GM12874 (cell line): ENCODE measurements around the gene BCL6.
A peak's percentile ranks its signal among the peaks of the same experiment; 100 is the strongest.

Source experiments
- TF ChIP-seq, protein P1 (sequence below): IDR thresholded peaks from 2 replicates; pipeline ENCODE4 v1.5.1; 2011; ENCODE audit warnings: low read depth, mild to moderate bottlenecking, control low read depth, low read length, moderate library complexity; ENCODE audit not compliant: insufficient read depth

Gene BCL6

GRCh38 chr3:187689984-187690383 is 55.3 kb downstream of the BCL6 start:
- TF ChIP-seq, protein P1, sequence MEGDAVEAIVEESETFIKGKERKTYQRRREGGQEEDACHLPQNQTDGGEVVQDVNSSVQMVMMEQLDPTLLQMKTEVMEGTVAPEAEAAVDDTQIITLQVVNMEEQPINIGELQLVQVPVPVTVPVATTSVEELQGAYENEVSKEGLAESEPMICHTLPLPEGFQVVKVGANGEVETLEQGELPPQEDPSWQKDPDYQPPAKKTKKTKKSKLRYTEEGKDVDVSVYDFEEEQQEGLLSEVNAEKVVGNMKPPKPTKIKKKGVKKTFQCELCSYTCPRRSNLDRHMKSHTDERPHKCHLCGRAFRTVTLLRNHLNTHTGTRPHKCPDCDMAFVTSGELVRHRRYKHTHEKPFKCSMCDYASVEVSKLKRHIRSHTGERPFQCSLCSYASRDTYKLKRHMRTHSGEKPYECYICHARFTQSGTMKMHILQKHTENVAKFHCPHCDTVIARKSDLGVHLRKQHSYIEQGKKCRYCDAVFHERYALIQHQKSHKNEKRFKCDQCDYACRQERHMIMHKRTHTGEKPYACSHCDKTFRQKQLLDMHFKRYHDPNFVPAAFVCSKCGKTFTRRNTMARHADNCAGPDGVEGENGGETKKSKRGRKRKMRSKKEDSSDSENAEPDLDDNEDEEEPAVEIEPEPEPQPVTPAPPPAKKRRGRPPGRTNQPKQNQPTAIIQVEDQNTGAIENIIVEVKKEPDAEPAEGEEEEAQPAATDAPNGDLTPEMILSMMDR: no peak

DNA sequence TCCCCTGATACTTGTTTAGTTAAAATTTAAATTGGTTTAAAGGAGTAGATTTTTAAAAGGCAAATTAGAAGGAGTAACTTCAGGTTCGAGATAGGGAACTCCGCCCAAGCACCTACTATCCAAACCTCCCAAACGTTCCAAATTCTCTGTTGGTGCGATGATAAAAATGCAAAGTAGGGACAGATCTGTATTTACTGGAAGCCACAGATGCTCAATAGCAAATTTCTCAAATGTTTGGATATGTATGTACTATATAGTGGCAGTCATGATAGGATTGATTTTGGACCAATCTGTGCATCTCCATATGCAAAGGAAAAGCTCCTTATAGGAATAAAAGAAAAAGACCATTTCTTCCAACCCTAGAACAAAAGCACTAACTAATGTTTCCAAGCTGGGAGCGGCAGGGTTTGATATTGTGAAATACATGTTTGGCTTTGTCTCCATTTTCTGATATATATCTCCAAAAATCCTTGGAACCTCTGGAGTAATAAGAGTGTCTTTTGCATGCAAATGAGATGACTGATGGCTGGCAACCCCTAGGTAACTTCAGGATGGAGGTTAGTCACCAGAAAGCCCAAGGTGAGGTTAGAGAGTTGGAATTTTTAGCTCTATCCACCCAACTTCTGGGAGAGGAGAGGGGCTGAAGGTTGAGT is 58.5 kb downstream of the BCL6 start:
- TF ChIP-seq, protein P1: no peak

GRCh38 chr3:187685948-187686347 is 59.3 kb downstream of the BCL6 start:
- TF ChIP-seq, protein P1: no peak

GRCh38 chr3:187684880-187685279 is 60.4 kb downstream of the BCL6 start:
- TF ChIP-seq, protein P1: no peak

DNA sequence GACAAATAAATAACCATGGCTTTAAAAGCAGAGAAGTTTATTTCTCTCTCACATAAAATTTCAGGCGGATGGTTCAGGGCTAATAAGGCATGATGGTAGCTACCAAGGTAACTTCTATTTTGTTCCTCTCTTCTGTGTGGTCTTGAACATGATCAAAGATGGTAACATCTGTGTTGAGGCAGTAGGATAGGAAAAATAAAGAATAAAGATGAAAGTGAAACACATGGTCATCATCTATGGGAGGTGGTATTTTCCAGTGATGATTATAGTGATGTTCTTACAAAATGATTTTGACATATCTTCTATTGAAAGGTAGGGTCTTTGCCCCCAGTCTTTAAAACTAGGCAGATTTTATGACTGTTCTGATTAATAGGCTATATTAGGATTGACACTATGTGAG is 60.8 kb downstream of the BCL6 start:
- TF ChIP-seq, protein P1: no peak

- TF ChIP-seq, protein P1: peak; percentile 82
Observed at GRCh38 chr3:187679638-187680396, 65.5 kb downstream of the BCL6 start.

- TF ChIP-seq, protein P1: peak; percentile 36; the same call in 1 of the 2 replicates
Observed at GRCh38 chr3:187678726-187679268, 66.5 kb downstream of the BCL6 start.
